Middle frontal gyrus (tissue), 1 donor: ENCODE data around the gene ALDH3B1.

Experiments
- DNase-seq: peaks from one replicate; pipeline ENCODE4 v3.0.0-alpha.2; 2015; ENCODE audit warnings: low spot score; ENCODE audit errors: extremely low spot score

Gene ALDH3B1

DNA sequence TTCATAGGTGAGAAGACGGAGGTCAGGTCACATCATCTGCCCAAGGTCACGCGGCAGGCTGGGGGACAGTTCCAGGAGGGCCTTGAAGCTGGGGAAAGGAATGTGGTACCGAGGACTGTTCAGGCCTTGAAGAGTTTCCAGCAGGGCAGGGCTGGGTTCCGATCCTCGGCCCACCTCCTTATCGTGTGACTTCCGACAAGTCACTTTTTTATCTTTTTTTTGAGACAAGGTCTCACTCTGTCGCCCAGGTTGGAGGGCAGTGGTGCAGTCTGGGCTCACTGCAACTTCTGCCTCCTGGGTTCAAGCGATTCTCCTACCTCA is 21.0 kb downstream of the ALDH3B1 start:
- no peak for DNase-seq

DNA sequence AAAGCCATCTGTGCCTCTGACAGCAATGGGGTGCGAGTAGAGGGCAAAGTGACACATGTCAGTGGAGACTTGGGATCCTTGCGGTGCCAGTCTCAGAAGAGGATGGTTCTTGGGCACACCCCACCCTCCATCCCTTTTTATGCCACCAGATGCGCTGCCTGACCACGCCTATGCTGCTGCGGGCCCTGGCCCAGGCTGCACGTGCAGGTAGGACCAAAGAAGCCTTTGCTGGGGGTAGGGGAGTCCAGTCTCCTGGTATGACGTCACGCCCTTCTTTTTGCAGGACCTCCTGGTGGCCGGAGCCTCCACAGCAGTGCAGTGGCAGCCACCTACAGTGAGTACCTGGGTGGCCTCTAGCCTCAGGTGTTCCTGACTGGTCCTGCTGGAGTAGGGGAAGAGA is 21.9 kb downstream of the ALDH3B1 start:
- no peak for DNase-seq

DNA sequence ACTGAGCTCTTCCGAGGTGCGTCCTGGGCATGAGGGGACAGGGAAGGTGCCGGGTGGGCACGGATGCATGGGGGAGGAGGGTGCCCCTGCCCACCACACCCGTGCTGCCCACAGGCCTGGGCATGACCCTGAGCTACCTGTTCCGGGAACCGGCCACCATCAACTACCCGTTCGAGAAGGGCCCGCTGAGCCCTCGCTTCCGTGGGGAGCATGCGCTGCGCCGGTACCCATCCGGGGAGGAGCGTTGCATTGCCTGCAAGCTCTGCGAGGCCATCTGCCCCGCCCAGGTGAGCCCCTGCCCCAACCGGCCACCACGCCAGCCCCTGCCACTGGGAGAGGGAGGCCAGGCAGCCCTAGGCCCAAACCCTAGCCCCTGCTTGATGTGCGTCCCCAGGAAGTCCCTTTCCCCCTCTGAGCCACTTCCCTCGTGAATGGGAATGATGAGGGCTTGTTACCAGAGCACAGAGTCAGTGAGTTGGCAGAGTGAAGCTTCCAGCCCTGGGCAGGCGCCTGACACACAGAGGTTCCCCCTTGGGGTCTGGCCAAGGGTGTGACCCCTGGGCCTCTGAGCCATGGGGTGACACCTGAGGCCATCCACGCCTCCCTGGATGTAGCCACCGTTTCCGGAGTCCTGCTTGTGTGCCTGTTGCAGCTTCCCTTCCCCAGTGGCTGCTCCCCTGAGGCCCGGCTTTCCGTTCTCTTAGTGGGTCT is 23.0 kb downstream of the ALDH3B1 start:
- DNase-seq = no peak

DNA sequence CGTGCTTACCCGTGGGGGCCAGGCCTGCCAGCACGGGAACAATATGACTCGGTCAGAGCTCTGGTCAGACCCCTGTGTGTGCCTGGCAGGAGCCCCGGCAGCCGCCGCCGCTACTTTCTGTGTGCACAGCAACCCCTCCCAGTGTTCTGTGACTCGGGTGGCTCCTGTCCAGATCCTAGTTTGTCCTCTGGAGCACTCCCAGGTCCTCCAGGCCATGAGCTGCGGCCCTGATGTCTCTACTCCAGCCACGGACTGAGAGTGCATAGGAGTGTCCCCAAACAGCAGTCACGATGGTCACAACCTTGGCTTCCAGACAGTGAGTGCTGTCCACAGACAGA is 23.6 kb downstream of the ALDH3B1 start:
- DNase-seq = no peak

DNA sequence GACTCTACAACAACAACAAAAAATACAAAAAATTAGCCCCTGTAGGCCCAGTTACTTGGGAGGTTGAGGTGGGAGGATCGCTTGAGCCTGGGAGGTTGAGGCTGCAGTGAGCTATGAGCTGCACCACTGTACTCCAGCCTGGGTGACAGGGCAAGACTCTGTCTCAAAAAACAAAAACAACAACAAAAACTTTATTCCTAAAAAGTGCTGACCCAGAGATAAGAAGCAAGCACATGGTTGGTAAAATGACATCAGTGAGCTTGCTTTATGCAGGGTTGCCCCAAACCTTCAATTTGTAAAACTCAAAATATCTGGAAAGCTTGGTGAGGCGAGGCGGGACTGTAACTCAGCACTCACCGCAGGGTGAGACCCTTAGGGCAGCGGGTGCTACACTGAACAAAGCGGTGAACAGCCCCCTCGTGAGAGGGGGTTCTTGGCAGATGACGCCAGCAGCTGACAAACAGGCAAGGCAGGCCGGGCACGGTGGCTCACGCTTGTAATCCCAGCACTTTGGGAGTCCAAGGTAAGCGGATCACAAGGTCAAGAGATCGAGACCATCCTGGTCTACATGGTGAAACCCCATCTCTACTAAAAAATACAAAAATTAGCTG is 25.2 kb downstream of the ALDH3B1 start:
- no peak for DNase-seq

DNA sequence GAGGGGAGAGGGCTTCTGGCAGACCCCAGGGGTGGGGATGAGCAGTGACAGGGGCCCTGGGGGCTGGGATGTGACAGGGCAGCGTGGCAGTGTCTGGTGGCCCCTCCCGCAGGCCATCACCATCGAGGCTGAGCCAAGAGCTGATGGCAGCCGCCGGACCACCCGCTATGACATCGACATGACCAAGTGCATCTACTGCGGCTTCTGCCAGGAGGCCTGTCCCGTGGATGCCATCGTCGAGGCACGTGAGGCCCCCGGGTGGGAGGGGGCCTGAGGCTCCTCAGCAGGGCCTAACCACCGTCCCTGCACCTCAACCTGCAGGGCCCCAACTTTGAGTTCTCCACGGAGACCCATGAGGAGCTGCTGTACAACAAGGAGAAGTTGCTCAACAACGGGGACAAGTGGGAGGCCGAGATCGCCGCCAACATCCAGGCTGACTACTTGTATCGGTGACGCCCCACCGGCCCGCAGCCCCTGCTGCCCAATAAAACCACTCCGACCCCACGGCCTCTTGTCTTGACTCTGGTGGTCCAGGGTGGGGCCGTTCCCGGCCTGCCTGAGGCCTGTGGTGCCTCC is 26.1 kb downstream of the ALDH3B1 start:
- DNase-seq = no peak

DNA sequence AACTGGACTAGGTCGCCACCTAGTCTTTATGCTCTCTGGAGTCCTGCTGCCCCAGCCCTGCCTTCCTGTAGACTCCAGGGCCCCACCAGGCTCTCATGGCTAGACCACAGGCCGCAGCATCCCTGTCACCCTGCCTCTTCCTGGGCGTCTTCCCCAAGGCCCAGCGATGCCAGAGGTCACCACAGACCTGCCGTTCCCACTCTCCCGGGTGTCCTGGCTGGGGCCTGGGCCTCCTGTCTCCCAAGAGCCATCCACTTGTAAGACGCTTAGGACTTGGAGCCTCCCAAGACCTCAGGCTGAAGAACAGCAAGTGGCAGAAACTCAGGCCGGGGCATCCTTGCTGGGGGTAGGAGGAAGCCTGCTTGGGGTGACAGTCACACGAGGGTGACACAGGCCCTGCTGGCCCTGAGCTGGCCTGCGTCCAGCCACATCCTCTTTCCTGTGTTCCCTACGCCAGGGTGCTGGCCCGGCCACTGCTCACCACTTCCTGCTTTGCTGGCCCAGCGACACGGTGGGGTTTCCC is 26.7 kb downstream of the ALDH3B1 start:
- no peak for DNase-seq

DNA sequence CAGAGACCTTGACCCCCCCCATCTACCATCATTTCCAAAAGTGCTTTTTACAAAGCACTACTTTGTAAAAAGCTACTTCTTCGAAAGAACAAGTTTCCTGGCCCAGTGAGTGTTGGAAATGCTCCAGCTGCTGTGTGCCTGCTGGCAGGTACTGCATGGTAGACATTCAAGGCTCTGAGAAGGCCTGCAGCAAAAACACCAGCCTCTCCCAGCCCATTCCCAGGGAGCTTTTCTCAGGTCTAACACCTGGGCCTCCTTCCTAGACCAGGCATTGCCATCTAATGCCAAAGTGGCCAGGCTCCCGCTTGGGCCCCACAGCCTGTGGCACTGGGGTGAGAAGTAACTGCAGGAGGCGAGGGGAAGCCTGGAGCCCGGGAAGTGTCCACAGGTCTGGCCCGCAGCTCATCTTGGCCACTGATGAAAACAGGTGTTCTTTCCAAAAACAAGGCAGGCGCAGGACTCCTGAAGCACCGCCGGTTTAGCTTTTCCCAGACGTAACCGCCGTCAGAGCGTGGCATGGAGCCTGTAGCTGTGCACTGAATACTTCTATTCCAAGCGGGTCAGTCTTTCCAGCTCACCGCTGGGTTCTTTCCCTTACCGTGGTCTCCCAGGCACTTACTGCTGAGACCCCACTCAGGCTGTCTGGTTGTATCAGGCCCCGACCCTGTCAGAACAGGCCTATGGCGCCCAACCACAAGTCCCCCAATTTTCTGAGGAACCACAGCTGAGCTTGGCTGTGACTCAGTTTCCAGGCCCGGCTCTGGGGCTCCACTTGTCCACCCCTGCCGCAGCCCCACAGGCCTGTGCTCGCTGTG is 27.5 kb downstream of the ALDH3B1 start:
- DNase-seq = no peak

DNA sequence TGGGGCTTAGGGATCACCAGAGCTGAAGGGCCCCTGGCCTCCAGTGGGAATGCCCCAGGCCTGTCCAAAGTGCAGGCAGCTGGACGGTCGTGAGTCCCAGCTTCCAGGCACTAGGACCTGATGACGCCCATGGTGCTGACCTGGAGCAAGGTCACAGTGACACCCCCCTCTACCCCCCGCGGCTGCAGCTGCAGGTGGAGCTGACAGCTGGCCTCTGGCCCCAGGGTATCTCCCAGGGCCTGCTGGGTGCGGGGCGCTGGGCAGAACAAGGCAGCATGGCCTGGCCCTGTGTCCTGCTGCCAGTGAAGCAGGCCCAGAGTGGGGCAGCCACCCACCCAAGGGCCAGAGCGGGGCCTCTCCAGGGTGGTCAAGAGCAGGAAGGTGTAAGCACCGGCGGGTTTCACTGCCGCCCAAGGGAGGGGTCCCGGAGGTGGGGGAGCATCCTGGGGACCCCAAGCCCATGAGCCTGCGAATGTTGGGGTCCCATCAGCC is 28.1 kb downstream of the ALDH3B1 start:
- DNase-seq = no peak

DNA sequence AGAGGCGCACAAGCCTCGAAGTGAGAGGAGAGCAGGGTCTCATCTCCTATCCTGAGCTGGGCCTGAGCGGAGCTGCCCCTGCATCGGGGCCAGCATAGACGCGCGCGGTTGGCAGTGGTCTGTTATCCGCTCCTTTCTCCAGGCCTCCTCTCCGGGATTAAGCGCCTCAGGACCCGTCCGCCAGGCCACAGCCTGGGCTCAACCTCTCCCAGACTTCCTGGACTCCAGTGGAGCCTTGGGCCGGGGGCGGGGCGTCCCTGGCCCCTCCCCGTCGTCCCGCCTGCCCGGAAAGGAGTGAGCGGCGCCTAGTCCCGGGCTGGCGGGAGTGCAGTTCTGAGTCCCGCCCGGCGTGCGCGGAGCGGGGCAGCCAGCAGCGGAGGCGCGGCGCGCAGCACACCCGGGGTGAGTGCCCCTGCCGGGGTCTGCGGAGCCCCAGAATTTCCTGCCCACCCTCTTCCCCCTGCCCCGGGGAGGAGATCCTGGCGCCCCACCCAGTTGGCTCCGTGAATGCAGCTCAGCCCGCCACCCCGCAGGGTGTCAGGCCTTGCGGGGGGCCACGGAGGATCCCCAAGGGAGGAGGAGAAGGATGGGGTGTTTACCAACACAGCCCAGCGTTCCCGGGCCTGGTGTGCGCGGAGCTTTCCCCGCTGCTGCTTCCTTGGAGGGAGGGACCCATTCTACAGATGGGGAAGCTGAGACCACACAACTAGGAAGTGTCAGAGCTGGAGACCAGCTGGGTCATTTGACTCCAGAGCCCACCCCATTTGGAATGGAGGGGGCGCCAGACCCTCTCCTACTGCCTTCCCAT is 28.8 kb downstream of the ALDH3B1 start, which contains the start of gene TCIRG1:
TSS of gene TCIRG1 (plus strand) at position 308 of the 808 bp plus-strand sequence. CDS start 2,247 bp downstream, outside the sequence.
- no peak for DNase-seq

DNA sequence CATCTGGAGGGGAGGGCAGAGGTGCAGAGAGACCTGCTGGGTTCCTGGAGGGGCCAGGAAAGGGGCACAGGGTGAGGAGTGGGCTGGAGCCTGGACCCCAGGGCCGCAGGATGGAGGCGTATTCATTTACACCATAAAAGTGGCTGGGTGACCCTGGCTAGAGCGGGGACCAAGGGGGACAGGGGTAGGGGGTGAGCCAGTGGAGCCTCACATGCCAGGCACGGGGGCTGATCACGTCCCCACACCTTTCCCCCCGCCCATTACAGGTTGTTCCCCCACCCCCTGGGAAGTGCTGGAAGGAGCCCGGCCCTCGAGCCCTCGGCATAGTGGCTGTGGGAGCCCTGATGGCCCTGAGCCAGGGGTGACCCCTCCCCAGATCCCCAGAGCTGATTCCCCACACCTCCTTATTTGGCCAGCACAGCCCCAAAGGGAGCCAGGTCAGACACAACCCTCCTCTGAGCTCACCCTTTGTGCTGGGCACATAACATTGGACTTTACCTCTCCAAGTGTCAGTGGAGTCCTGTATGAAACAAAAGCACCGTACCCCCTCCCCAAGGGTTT is 29.5 kb downstream of the ALDH3B1 start:
- no peak for DNase-seq

DNA sequence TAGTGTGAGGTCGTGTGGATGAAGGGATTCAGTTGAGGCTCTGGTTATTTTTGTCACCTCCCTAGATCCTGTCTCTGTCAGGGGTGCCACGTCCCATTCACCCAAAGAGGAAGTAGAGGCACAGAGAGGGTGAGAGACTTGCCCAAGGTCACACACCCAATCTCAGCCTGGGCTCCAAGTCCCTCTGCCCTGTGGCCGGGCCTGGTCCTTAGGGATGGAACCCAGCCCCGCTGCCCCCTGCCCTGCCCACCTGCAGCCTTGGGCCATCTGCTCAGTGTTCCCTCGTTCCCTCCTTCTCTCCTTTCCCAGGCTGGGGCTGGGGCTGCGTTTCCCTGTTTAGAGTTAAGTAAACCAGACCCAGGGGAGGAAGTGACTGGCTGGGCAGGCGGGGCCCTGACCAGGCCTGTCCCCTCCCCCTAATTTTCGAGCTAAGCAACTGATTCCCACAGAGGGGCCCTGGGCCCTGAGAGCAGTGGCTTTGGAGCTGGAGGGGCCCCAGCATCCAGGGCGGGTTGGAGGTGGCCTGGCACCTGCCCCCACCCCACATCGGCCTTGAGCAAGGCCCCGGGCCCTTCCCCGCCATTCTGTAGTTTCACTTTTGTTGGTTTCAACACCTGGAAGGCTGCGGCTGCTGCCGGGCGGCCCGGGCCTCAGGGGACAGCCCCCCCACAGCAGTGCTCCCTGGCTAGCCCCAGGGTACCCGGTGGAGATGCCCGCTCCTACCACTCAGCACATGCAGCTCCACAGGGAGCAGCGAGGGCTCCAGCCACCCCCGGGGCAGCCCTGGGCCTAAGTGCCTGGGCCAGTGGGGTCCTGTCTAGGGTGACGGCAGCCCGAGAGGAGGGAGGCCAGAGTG is 30.2 kb downstream of the ALDH3B1 start:
- no peak for DNase-seq

DNA sequence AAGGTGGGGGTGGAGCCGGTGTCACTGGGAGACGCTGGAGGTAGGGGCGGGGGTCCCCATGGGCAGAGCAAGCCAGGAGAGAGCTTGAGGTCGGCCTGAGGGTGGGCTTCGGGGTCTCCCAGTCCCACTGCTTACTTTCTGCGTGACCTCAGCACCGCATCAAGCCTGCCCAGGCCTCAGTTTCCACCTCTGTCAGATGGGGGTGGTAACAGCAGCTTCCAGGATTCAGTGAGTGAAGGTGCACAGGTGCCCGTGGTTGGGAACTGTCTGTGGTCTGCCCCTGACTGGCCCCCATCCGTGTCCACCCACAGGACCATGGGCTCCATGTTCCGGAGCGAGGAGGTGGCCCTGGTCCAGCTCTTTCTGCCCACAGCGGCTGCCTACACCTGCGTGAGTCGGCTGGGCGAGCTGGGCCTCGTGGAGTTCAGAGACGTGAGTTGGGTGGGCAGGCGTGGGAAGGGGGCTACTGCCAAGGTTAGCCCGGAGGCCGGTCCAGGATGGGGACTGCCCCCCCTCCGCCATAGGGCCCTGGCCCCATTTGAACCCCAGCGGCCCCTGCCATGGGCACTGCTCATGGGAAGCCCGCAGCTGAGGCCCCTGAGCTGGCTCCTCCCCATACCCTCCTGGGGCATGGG is 30.9 kb downstream of the ALDH3B1 start:
- DNase-seq = no peak

DNA sequence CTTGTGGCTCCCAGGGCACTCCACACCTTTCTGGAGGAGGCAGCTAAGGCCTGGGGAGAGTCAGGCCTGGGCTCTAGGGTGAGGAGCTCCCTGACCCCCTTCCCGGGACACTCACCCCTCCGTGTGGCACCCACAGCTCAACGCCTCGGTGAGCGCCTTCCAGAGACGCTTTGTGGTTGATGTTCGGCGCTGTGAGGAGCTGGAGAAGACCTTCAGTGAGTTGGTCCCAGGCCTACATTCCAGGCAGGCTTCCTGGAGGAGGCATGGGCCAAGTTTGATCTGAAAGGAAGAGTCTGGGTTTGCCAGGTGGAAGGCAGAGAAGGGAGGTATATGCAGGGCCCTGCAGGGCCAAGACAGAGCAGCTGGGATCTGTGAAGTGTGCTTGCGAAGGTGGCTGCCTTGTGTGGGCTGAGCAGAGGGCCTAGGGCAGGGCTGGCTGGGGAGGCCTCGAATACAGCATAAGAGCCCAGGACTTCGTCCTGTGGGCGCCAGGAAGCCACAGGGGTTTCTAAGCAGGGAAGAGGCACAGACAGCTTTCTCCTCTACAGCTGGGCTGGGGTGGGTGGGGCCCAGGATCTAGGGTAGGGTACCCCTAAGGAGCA is 31.6 kb downstream of the ALDH3B1 start:
- no peak for DNase-seq

DNA sequence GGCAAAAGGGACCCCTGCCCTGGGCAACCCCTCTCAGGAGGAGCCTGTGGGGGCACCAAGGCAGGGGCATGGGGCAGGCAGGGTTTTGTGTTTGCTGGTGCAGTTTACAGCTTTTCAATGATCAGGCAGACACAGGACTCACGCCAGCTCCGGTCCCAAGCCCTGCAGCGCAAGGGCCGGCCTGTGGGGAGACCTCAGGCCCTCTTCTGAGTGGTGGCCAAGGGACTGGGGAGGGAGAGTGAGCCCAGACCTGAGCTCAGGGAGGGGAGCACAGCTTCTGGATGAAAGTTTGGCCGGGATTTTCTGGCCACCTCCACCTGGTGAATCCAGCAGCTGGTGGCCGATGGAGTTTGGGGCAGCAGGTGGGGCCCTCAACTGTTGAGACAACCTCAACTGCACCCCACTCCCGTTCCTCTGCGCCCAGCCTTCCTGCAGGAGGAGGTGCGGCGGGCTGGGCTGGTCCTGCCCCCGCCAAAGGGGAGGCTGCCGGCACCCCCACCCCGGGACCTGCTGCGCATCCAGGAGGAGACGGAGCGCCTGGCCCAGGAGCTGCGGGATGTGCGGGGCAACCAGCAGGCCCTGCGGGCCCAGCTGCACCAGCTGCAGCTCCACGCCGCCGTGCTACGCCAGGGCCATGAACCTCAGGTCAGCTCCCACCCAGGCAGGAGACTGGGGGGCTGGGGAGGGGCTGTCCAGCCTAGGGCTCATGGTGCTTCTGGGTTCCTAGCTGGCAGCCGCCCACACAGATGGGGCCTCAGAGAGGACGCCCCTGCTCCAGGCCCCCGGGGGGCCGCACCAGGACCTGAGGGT is 32.3 kb downstream of the ALDH3B1 start:
- DNase-seq = no peak

DNA sequence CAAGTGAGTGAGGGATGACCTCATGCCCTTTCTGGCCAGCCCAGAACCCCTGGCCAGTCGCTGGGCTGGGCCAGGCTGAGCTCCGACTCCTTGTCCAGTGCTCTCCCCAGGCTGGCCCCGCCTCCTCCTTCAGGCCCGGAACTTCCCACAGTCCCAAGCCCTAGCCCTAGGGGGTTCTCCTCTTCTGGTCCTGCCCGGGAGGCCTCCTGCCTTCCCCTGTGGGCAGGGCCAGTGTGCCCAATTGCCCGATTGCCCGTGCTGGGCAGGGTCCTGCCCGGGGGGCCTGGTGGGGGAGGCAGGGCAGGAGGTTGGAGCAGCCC is 32.9 kb downstream of the ALDH3B1 start:
- no peak for DNase-seq

DNA sequence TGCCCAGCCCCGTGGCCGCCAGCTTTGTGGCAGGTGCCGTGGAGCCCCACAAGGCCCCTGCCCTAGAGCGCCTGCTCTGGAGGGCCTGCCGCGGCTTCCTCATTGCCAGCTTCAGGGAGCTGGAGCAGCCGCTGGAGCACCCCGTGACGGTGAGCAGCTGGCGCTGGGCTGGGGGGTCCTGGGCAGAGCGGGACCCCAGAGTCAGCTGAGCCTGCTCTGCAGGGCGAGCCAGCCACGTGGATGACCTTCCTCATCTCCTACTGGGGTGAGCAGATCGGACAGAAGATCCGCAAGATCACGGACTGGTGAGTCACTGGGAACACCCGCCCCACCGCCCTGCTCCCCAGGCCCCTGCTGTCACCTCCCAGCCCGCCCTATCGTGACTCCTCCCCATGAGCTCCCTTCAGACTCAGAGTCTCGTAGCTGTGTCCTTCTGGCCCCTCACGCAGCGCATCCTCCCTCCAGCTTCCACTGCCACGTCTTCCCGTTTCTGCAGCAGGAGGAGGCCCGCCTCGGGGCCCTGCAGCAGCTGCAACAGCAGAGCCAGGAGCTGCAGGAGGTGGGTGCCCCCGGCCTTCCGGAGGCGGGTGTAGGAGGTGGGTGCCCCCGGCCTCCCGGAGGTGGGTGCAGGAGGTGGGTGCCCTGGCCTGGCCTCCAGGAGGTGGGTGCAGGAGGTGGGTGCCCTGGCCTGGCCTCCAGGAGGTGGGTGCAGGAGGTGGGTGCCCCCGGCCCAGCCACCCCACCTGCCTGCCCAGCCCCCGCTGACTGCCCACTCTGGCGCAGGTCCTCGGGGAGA is 33.4 kb downstream of the ALDH3B1 start:
- DNase-seq = no peak
